Esophagus squamous epithelium (tissue), 5 donors: Measurements from ENCODE around the gene NANOGP8. TPM values are rescaled to one million over a fixed set of nuclear protein-coding genes. Genes with fewer than 3 reads are reported as not detected.
A peak's percentile ranks its signal among the peaks of the same experiment; 100 is the strongest.

ENCODE experiments used
- DNase-seq: peaks from one replicate; lab custom pipeline; 2025; lab: John Stamatoyannopoulos, UW
- H3K27ac ChIP-seq, 4 donors: fragments of 200-600 bp; sonication (generic); one replicate each; pipeline ENCODE4 v1.5.1; 2016 to 2019; ENCODE audit warnings: mild to moderate bottlenecking in 1 of 4
- H3K27me3 ChIP-seq, 4 donors: fragments of 200-600 bp; sonication (generic); 1 replicate in 3 of 4; 2 replicates in 1 of 4; pipeline versions ENCODE4 v1.5.1 to v1.6.0; 2017 to 2021; ENCODE audit warnings: antibody characterized with exemption in 1 of 4
- H3K36me3 ChIP-seq, 3 donors: fragments of 200-600 bp; sonication (generic); one replicate each; pipeline ENCODE4 v1.5.1; 2016 to 2019
- H3K4me1 ChIP-seq, 3 donors: fragments of 200-600 bp; sonication (generic); one replicate each; pipeline ENCODE4 v1.5.1; 2017 to 2019
- H3K4me3 ChIP-seq, 4 donors: fragments of 200-600 bp; sonication (generic); 1 replicate in 3 of 4; 2 replicates in 1 of 4; pipeline ENCODE4 v1.5.1; 2016 to 2019; ENCODE audit warnings: mild to moderate bottlenecking in 2 of 4, moderate library complexity in 1 of 4
- H3K9me3 ChIP-seq, 3 donors: fragments of 200-600 bp; sonication (generic); one replicate each; pipeline ENCODE4 v1.5.1; 2016 to 2019
- CTCF ChIP-seq, 6 experiments: fragments of 450-650 bp in 4 of 6; fragments of 200-600 bp in 2 of 6; sonication (generic) in 2 of 6; IDR thresholded peaks; one replicate each; pipeline ENCODE4 v1.5.1; 2016 to 2019; ENCODE audit warnings: antibody characterized with exemption in 6 of 6, mild to moderate bottlenecking in 4 of 6, moderate library complexity in 4 of 6
- POLR2A ChIP-seq, 4 donors: fragments of 450-650 bp; IDR thresholded peaks; one replicate each; pipeline ENCODE4 v1.6.1; 2017; ENCODE audit warnings: antibody characterized with exemption in 4 of 4, mild to moderate bottlenecking in 4 of 4, moderate library complexity in 3 of 4
- WGBS, 2 donors: methylation state at CpG; one replicate each; pipeline ENCODE4 v1.1.5; 2018; 5-methylcytosine and 5-hydroxymethylcytosine counted together
- intact Hi-C: fragments of 100-400 bp; cut with DNase I; formaldehyde crosslinking; loops from one replicate; pipeline ENCODE4 v1.15.0; 2022
- total RNA-seq, 4 donors: library from RNA; depleted of rRNA; stranded (reverse); fragments of >200 nt; gene quantifications; one replicate each; pipeline ENCODE4 v1.1.0, GENCODE V29; 2016
- donor health status: DM: yes; HTN: yes; CAD: no.

NANOGP8 gene
- total RNA-seq, 4 donors from 2014 or later: 0.95 to 1.6 TPM; not detected in 2

DNA sequence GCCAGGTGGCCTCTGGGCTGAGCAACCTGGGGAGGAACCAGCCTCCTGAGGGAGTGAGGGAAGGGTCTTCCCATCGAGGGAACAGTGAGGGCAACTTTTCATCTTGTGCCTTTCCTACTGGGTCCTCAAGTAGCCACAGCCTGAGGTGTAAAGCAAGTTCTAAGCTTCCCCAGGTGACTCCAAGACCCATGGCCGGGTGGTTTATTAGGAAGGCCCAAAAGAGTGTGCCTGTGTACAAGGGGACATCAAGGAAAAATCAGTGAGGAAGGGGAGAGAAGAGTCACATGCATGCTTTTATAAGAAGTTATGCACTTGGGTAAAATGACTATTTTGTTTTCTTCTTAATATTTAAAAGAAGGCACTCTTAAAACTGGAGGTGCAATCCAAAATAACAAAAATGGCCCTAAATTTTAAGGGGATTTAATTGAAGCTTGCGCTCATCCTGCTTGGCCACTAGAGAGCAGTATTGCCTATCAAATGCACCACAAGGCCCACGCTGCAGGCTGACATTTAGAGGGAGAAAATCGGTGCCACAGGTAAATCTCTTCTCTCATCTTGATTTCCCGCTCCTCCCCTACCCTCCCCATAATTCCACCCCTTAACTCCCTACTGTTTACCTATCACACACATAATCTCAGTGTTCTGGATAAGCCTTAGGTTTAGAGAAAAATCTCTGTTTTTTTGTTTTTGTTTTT is 6.7 kb downstream of the NANOGP8 start:
- 21 to 24% methylated on average over 5 to 6 of the region's 6 CpGs for WGBS, 2 donors
- intact Hi-C loops: no loop called here
- no peak for DNase-seq
- no peaks in the 10 kb centered on the region for H3K27me3 ChIP-seq
- H3K4me1 ChIP-seq: no peaks in the 10 kb centered on the region
- H3K4me3 ChIP-seq: no peak overlapping the region
- H3K27ac ChIP-seq: no peak overlapping the region
- no peaks in the 10 kb centered on the region for H3K9me3 ChIP-seq
- no peaks in the 10 kb centered on the region for H3K36me3 ChIP-seq
- TF ChIP-seq CTCF (IDR thresholded peaks at IDR 0.05): peak; percentile 55 to 87 (median 71)
- TF ChIP-seq POLR2A (IDR thresholded peaks at IDR 0.05): no peak

GRCh38 chr15:35071106-35071505 is 14.0 kb downstream of the NANOGP8 start:
- no peaks in the 10 kb centered on the region for H3K27me3 ChIP-seq
- no peak for DNase-seq
- TF ChIP-seq POLR2A (IDR thresholded peaks at IDR 0.05): no peak
- WGBS, 2 donors: 85 to 89% methylated on average over 5 to 13 of the region's 13 CpGs
- H3K9me3 ChIP-seq: no peaks in the 10 kb centered on the region
- H3K36me3 ChIP-seq: no peaks in the 10 kb centered on the region
- no peak overlapping the region for H3K27ac ChIP-seq
- H3K4me1 ChIP-seq: peaks cover 0 to 7% (median 0%) of the 10 kb centered on the region in 3 donors
- no peak overlapping the region for H3K4me3 ChIP-seq
- intact Hi-C loops: no loop called here

DNA sequence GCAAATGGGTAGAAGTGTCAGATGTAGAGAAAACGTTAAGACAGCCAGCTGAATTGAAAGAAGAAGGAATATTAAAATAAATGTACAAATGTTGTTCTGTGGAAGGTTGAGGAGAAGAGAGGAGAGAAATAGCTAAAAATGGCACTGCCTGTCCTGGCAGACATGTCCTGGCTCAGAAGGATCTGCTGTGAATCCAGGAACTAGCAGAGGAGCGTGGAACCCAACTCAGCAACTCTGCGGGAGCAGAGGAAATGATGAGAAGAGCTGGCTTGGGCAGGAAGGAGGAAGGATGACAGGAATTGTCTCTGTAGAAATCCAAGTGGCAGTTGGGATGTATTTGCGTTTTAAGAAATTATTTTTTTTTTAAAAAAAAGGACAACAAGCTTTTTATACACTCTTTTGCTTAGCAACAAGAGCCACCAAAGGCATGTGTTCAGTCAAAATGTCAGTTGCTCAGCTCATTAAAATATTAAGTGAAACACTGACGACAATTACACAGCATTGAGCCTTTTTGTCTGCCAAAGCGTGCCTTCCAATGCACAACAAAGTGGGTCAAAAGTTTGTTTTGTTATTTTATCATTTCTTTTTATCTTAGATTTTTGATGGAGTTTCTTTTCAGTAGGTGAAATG is 16.1 kb downstream of the NANOGP8 start:
- Histone ChIP-seq H3K27ac (no peak overlapping the region), H3K4me1 (peaks cover 0 to 7% (median 0%) of the 10 kb centered on the region in 3 donors), H3K27me3 (no peaks in the 10 kb centered on the region), H3K36me3 (no peaks in the 10 kb centered on the region), H3K4me3 (no peak overlapping the region), H3K9me3 (no peaks in the 10 kb centered on the region)
- DNase-seq: no peak
- no peak for TF ChIP-seq CTCF (IDR thresholded peaks at IDR 0.05)
- no peak for TF ChIP-seq POLR2A (IDR thresholded peaks at IDR 0.05)
- intact Hi-C loops: no loop called here
- WGBS, 2 donors: 52 to 56% methylated on average over 6 of the region's 6 CpGs

- peak overlapping the region in 2 of 4 donors; percentile 44 to 46 for H3K27ac ChIP-seq
- no peaks in the 10 kb centered on the region for H3K36me3 ChIP-seq
- H3K9me3 ChIP-seq: no peaks in the 10 kb centered on the region
- no peaks in the 10 kb centered on the region for H3K27me3 ChIP-seq
- TF ChIP-seq CTCF (IDR thresholded peaks at IDR 0.05): no peak
- TF ChIP-seq POLR2A (IDR thresholded peaks at IDR 0.05): no peak
- H3K4me3 ChIP-seq: peak overlapping the region in 1 of 4 donors; percentile 37
- no peak for DNase-seq
- H3K4me1 ChIP-seq: peaks cover 0 to 7% (median 0%) of the 10 kb centered on the region in 3 donors
- intact Hi-C loops: no loop called here
- WGBS, 2 donors: 45 to 55% methylated on average over 10 of the region's 10 CpGs
Measured at GRCh38 chr15:35067496-35068347, 17.4 kb downstream of the NANOGP8 start.

- intact Hi-C loops: no loop called here
- Histone ChIP-seq H3K27me3 (no peaks in the 10 kb centered on the region), H3K4me1 (peaks cover 0 to 23% (median 5%) of the 10 kb centered on the region in 3 donors), H3K4me3 (no peak overlapping the region), H3K36me3 (no peaks in the 10 kb centered on the region), H3K27ac (no peak overlapping the region), H3K9me3 (no peaks in the 10 kb centered on the region)
- 78 to 86% methylated on average over 4 of the region's 4 CpGs for WGBS, 2 donors
- no peak for DNase-seq
- TF ChIP-seq POLR2A (IDR thresholded peaks at IDR 0.05): no peak
- no peak for TF ChIP-seq CTCF (IDR thresholded peaks at IDR 0.05)
Measured at GRCh38 chr15:35066094-35066493, 19.0 kb downstream of the NANOGP8 start.
